Omental fat pad (tissue), 4 donors: ENCODE results near the gene CCDC169. TPM values are rescaled to one million over a fixed set of nuclear protein-coding genes. Genes with fewer than 3 reads are reported as not detected.

Experiments
- ATAC-seq: fragments of 150-250 bp; one replicate; pipeline ENCODE4 v1.9.1; 2016; ENCODE audit warnings: mild to moderate bottlenecking, moderate library complexity; ENCODE audit not compliant: low FRiP score
- DNase-seq: peaks from one replicate; pipeline ENCODE4 v3.0.0-alpha.2; 2019; ENCODE audit warnings: low spot score
- CTCF ChIP-seq, 3 donors: fragments of 450-650 bp; IDR thresholded peaks; one replicate each; pipeline ENCODE4 v1.5.1; 2016 to 2017; ENCODE audit warnings: antibody characterized with exemption in 3 of 3, mild to moderate bottlenecking in 3 of 3, moderate library complexity in 2 of 3
- total RNA-seq, 4 donors: library from RNA; depleted of rRNA; stranded (reverse); fragments of >200 nt; gene quantifications; one replicate each; pipeline ENCODE4 v1.1.0, GENCODE V29; 2016

Gene CCDC169
- total RNA-seq, 4 donors from 2014 or later, result 0.13 to 0.56 (median 0.36) TPM; not detected in 1

- ATAC-seq, result no peak
- DNase-seq, result no peak
- no peak for TF ChIP-seq CTCF (IDR thresholded peaks at IDR 0.05)
Measured at GRCh38 chr13:36259361-36260137, 38.1 kb downstream of the CCDC169 start.

- no peak for TF ChIP-seq CTCF (IDR thresholded peaks at IDR 0.05)
- DNase-seq, result no peak
- no peak for ATAC-seq
Measured at GRCh38 chr13:36258831-36259230, 38.8 kb downstream of the CCDC169 start.

- no peak for DNase-seq
- no peak for TF ChIP-seq CTCF (IDR thresholded peaks at IDR 0.05)
- ATAC-seq, result no peak
Measured at GRCh38 chr13:36251526-36251925, 46.1 kb downstream of the CCDC169 start.

- ATAC-seq, result no peak
- no peak for DNase-seq
- no peak for TF ChIP-seq CTCF (IDR thresholded peaks at IDR 0.05)
Measured at GRCh38 chr13:36251017-36251416, 46.6 kb downstream of the CCDC169 start.

- DNase-seq, result no peak
- no peak for ATAC-seq
- TF ChIP-seq CTCF (IDR thresholded peaks at IDR 0.05), result no peak
Measured at GRCh38 chr13:36248700-36249099, 48.9 kb downstream of the CCDC169 start.

GRCh38 chr13:36244990-36245389 is 52.6 kb downstream of the CCDC169 start:
- ATAC-seq (no peak), DNase-seq (no peak)
- TF ChIP-seq CTCF (IDR thresholded peaks at IDR 0.05), result no peak

- TF ChIP-seq CTCF (IDR thresholded peaks at IDR 0.05), result no peak
- ATAC-seq, result no peak
- no peak for DNase-seq
Measured at GRCh38 chr13:36244073-36244472, 53.5 kb downstream of the CCDC169 start.
